Uterus (tissue), 4 donors: Measurements from ENCODE around the gene CCDC157. TPM values are rescaled to one million over a fixed set of nuclear protein-coding genes. Genes with fewer than 3 reads are reported as not detected.

Experiments used
- DNase-seq, 2 donors: peaks; one replicate each; pipeline ENCODE4 v3.0.0-alpha.2; 2019 to 2020
- H3K27ac ChIP-seq, 2 donors: fragments of 200-600 bp; sonication (generic); 1 replicate in 1 of 2; 2 replicates in 1 of 2; pipeline ENCODE4 v1.5.1; 2016 to 2018
- H3K27me3 ChIP-seq, 2 donors: fragments of 200-600 bp; sonication (generic); one replicate each; pipeline ENCODE4 v1.5.1; 2018 to 2019; ENCODE audit warnings: control low read depth in 1 of 2
- H3K36me3 ChIP-seq, 2 donors: fragments of 200-600 bp; sonication (generic); one replicate each; pipeline ENCODE4 v1.5.1; 2019; ENCODE audit warnings: control low read depth in 1 of 2
- H3K4me1 ChIP-seq, 2 donors: fragments of 200-600 bp; sonication (generic); one replicate each; pipeline ENCODE4 v1.5.1; 2018 to 2019; ENCODE audit warnings: control low read depth in 1 of 2
- H3K4me3 ChIP-seq, 2 donors: fragments of 200-600 bp; sonication (generic); 1 replicate in 1 of 2; 2 replicates in 1 of 2; pipeline ENCODE4 v1.5.1; 2018 to 2019; ENCODE audit warnings: mild to moderate bottlenecking in 1 of 2
- H3K9me3 ChIP-seq, 2 donors: fragments of 200-600 bp; sonication (generic); one replicate each; pipeline ENCODE4 v1.5.1; 2019; ENCODE audit warnings: control low read depth in 1 of 2
- POLR2A ChIP-seq, 2 donors: fragments of 450-650 bp; IDR thresholded peaks; one replicate each; pipeline ENCODE4 v1.6.1; 2016; ENCODE audit warnings: antibody characterized with exemption in 2 of 2, mild to moderate bottlenecking in 1 of 2, moderate library complexity in 1 of 2
- intact Hi-C: fragments of 100-400 bp; cut with DNase I; formaldehyde crosslinking; loops from one replicate; pipeline ENCODE4 v1.15.1; 2023; ENCODE audit warnings: low total_unique reads
- total RNA-seq, 4 donors: library from RNA; depleted of rRNA in 3 of 4; stranded (reverse); fragments of >200 nt in 3 of 4; gene quantifications; one replicate each; pipeline versions ENCODE4 v1.1.0 to v1.2.4, GENCODE V29; 2014 to 2023
- TF ChIP-seq, protein P1 (sequence below), 4 experiments: fragments of 200-600 bp in 2 of 4; fragments of 450-650 bp in 2 of 4; sonication (generic) in 2 of 4; IDR thresholded peaks; one replicate each; pipeline ENCODE4 v1.5.1; 2016 to 2019; ENCODE audit warnings: antibody characterized with exemption in 4 of 4, mild to moderate bottlenecking in 2 of 4, moderate library complexity in 1 of 4
- donor health status: DM: yes; HTN: yes; CAD: no.

CCDC157 gene
- total RNA-seq, 4 donors from 2014 or later = 2.9 to 6.8 (median 4.6) TPM; not detected in 1

DNA sequence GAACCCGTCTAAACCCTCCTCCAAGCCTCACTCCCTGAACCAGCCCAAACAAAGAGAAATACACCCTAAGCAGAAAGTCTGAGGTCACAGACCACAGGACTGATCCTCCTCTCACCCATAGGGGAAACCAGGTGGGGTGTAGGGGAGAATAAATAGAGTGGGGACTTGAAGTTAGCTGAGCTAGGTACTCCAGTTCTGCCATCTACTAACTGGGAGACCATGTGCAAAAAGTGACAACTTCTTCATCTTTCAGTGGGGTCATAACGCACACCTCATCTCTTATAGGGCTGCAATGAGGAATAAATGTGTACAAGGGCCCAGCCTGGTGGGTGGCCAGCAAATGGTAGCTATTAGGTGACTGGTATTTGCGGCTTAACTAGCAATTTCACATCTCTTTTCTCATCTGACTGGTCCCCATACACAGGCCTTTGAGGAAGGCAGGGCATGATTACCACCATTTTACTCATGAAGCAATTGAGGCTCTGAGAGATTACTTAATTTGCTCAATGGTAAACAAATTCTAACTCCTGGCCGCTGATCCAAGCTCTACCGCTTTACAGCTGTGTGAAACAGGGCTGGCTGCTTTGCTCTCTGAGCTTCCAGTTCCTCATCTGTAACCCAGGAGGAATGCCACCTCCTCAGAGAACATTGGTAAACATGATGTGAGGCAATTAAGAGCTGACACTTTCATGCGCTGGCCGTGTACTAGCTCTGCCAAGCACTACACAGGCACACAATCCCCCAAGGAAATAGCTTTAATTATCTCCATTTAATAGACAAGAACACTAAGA, 46.7 kb upstream of the CCDC157 start:
- Histone ChIP-seq H3K27me3 (no peaks in the 10 kb centered on the region), H3K4me1 (peaks cover 4 to 35% of the 10 kb centered on the region in 2 donors), H3K27ac (peak overlapping the region; percentile 85 to 86), H3K4me3 (no peak overlapping the region), H3K9me3 (no peaks in the 10 kb centered on the region), H3K36me3 (no peaks in the 10 kb centered on the region)
- peak in 1 of 2 donors; percentile 44 for DNase-seq
- intact Hi-C loops = no loop called here
- TF ChIP-seq POLR2A (IDR thresholded peaks at IDR 0.05) = no peak
- TF ChIP-seq, protein P1, sequence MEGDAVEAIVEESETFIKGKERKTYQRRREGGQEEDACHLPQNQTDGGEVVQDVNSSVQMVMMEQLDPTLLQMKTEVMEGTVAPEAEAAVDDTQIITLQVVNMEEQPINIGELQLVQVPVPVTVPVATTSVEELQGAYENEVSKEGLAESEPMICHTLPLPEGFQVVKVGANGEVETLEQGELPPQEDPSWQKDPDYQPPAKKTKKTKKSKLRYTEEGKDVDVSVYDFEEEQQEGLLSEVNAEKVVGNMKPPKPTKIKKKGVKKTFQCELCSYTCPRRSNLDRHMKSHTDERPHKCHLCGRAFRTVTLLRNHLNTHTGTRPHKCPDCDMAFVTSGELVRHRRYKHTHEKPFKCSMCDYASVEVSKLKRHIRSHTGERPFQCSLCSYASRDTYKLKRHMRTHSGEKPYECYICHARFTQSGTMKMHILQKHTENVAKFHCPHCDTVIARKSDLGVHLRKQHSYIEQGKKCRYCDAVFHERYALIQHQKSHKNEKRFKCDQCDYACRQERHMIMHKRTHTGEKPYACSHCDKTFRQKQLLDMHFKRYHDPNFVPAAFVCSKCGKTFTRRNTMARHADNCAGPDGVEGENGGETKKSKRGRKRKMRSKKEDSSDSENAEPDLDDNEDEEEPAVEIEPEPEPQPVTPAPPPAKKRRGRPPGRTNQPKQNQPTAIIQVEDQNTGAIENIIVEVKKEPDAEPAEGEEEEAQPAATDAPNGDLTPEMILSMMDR (IDR thresholded peaks at IDR 0.05) = no peak

DNA sequence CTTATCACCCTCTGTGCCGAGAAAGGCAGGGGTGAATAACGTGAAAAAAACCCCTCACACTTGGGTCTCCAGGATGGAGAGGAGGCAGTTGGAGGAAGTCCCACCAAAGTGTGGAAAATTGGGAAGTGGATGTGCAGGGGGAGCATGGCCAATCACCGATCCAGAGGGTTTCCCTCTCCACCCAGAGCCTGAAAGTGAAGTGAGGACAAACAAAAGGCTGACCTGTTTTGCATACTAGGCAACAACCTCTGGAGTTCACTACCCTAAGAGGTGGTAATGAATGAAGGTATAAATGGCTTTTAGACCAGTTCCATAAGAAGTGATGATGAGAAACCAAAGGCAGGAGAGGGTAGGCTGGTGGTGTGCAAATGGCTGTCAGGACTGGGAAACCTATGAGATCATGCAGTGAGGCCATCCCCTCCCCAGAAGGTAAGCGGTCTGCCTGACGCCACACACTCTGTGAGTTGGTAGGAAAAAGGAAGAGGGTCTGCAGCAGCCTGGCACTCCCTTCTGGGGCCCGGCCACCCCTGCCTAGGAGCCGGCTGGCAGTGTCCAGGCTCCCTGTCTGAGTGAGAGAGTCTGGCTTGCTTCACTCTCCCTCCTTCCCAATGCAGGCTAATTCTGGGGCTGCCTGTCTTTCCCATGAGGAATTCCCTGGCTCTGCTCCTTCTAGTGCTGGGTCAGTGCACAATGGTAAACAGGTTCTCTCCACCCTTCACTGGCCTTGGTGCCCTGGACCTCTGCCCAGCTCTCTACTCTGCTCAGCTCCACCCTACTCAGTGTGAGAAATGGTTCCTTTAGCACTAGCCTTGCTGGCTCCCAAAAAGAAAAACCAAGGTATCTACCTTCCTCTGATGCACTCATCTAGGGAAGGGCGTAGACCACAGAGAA, 45.7 kb upstream of the CCDC157 start:
- DNase-seq = peak; percentile 67 to 86
- intact Hi-C loops = no loop called here
- Histone ChIP-seq H3K27ac (peak overlapping the region; percentile 85 to 86), H3K36me3 (no peaks in the 10 kb centered on the region), H3K4me1 (peaks cover 0 to 35% of the 10 kb centered on the region in 2 donors), H3K9me3 (no peaks in the 10 kb centered on the region), H3K27me3 (no peaks in the 10 kb centered on the region), H3K4me3 (peak overlapping the region in 1 of 2 donors; percentile 1)
- TF ChIP-seq POLR2A (IDR thresholded peaks at IDR 0.05) = peak in 1 of 2 donors; percentile 35
- TF ChIP-seq, protein P1 (IDR thresholded peaks at IDR 0.05) = no peak

DNA sequence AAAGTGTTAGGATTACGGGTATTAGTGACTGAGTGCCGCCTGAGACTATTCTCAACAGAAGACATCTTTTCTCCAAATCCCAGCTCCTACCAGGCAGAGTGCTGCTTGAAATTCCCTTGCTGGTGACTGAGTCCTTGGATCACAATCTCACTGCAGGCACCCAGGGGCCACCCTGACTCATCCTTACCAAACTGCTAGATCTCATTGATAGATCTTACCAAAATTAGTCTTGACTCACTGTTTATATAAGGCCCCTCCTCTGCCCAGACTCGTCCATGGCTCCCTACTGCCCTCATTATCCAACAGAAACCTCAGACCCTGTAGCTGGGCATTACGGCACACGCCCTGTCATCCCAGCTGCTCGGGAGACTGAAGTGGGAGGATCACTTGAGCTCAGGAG, 44.8 kb upstream of the CCDC157 start:
- no peak for DNase-seq
- peak overlapping the region; percentile 85 to 86 for H3K27ac ChIP-seq
- intact Hi-C loops = no loop called here
- no peaks in the 10 kb centered on the region for H3K9me3 ChIP-seq
- no peaks in the 10 kb centered on the region for H3K27me3 ChIP-seq
- H3K4me1 ChIP-seq = peaks cover 0 to 33% of the 10 kb centered on the region in 2 donors
- TF ChIP-seq, protein P1 (IDR thresholded peaks at IDR 0.05) = no peak
- TF ChIP-seq POLR2A (IDR thresholded peaks at IDR 0.05) = no peak
- H3K4me3 ChIP-seq = no peak overlapping the region
- H3K36me3 ChIP-seq = no peaks in the 10 kb centered on the region

DNA sequence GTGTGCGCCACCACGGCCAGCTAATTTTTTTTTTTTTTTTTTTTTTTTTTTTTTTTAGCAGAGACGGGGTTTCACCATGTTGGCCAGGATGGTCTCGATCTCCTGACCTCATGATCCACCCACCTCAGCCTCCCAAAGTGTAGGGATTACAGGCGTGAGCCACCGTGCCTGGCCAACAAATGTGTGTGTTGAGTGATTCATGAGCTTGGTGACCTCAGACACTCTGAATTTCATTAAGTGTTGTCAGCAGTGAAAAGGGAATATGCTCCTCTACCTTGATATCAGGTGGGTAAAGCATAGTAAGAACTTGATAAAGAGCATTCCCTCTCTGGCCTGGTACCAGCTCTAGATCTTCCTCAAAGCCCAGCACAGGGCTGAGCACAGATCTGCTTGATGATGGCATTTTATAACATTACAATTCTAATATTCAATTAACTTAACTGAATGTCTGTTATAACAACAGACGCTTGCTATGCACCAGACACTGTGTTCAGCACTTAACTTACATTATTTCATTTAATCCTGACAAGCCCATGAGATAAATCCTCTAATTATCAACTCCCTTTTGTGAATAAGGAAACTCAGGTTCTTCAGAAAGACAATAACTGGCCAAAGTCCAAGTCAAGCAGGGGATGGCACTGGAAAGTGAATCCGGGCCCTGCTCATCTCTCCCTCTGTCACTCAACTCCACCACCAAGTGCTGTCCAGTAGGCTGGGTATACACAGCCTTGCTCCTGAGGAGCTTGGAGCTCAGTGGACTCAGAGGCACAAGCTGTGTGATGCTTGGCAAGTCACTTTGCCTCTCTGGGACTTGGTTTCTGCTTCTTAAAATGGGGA, 43.1 kb upstream of the CCDC157 start:
- Histone ChIP-seq H3K4me1 (peaks cover 0 to 28% of the 10 kb centered on the region in 2 donors), H3K9me3 (no peaks in the 10 kb centered on the region), H3K27ac (peak overlapping the region in 1 of 2 donors; percentile 25), H3K4me3 (no peak overlapping the region), H3K27me3 (no peaks in the 10 kb centered on the region), H3K36me3 (no peaks in the 10 kb centered on the region)
- no peak for DNase-seq
- TF ChIP-seq, protein P1 (IDR thresholded peaks at IDR 0.05) = no peak
- no peak for TF ChIP-seq POLR2A (IDR thresholded peaks at IDR 0.05)
- intact Hi-C loops = no loop called here
